ENCODE results near the gene ELFN2.

DNA sequence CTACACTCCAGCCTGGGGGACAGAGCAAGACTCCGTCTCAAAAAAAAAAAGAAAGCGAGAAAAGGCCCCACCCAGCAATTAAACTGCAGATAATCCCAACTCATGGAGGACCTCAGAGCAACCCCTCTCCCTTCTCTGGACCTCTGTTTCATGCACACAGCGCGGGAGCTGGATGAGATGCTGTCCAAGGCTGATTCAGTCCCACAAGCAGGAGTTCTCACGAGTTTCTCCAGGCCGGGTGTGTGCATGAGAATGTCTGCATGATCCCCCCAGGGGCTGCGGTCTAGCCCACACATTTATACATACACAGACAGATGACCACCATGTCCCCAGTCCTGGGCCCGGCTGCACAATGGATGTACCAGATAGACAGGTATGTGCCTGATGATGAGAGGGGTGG is 19.4 kb downstream of the ELFN2 start:
- TF ChIP-seq EZH2phosphoT487 (IDR thresholded peaks at IDR 0.05; ENCODE audit: borderline replicate concordance, low read length), result no peak
- TF ChIP-seq, protein P1, sequence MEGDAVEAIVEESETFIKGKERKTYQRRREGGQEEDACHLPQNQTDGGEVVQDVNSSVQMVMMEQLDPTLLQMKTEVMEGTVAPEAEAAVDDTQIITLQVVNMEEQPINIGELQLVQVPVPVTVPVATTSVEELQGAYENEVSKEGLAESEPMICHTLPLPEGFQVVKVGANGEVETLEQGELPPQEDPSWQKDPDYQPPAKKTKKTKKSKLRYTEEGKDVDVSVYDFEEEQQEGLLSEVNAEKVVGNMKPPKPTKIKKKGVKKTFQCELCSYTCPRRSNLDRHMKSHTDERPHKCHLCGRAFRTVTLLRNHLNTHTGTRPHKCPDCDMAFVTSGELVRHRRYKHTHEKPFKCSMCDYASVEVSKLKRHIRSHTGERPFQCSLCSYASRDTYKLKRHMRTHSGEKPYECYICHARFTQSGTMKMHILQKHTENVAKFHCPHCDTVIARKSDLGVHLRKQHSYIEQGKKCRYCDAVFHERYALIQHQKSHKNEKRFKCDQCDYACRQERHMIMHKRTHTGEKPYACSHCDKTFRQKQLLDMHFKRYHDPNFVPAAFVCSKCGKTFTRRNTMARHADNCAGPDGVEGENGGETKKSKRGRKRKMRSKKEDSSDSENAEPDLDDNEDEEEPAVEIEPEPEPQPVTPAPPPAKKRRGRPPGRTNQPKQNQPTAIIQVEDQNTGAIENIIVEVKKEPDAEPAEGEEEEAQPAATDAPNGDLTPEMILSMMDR (conservative IDR thresholded peaks at IDR 0.05; ENCODE audit: low read depth, low read length), result no peak
